GM12878 (cell line): Measurements from ENCODE around the gene PLCG1. TPM values are rescaled to one million over a fixed set of nuclear protein-coding genes. Genes with fewer than 3 reads are reported as not detected.

ENCODE experiments used
- ATAC-seq: fragments of 200-7000 bp; cut with Tn5 transposase; 3 replicates; pipeline ENCODE4 v1.9.1; 2020; ENCODE audit warnings: mild to moderate bottlenecking, moderate library complexity
- BruUV-seq: library from RNA; stranded (reverse); fragments of 400-500 nt; replicated peaks from 2 replicates; lab custom pipeline; 2021; lab: Mats Ljungman, UMichigan
- CTCF ChIA-PET: fragments of 300-600 bp; sonication (Branson Sonifier 250); formaldehyde crosslinking; extraction: SDS; loops from one replicate; lab custom pipeline; 2021; ENCODE audit warnings: inconsistent platforms; lab: Yijun Ruan, JAX
- POLR2A ChIA-PET: fragments of 350-600 bp; formaldehyde crosslinking; extraction: SDS; loops from one replicate; lab custom pipeline; 2021; ENCODE audit warnings: inconsistent platforms; lab: Charles Lee
- RAD21 ChIA-PET: fragments of 300-600 bp; sonication (Branson Sonifier 250); formaldehyde crosslinking; loops from one replicate; lab custom pipeline; 2023; ENCODE audit warnings: antibody characterized with exemption; ENCODE audit not compliant: unreplicated experiment; lab: Charles Lee
- SMC1A ChIA-PET: fragments of 300-600 bp; sonication (Branson Sonifier 250); formaldehyde crosslinking; loops from one replicate; lab custom pipeline; 2023; ENCODE audit not compliant: unreplicated experiment, uncharacterized antibody; lab: Charles Lee
- DNase-seq: peaks from one replicate; pipeline ENCODE4 v3.0.0-alpha.2; 2011; ENCODE audit warnings: low read depth, low spot score
- FAIRE-seq: peaks from 3 replicates; lab custom pipeline; 2011; peaks lifted over from hg19 to GRCh38; lab: Jason Lieb, UNC
- H2AFZ ChIP-seq: 2 replicates; pipeline ENCODE4 v1.6.0; 2011; ENCODE audit warnings: low read depth, low read length, control low read depth; ENCODE audit not compliant: control insufficient read depth
- H3K27ac ChIP-seq: 2 replicates; pipeline ENCODE4 v1.5.1; 2011; ENCODE audit warnings: control low read depth; ENCODE audit not compliant: control insufficient read depth, insufficient read depth
- H3K27me3 ChIP-seq, 2 experiments: replicated peaks in 1 of 2; 2 replicates each; pipeline versions ENCODE4 v1.6.0 to v1.6.1; 2011; ENCODE audit warnings: low read length in 1 of 2; ENCODE audit not compliant: control insufficient read depth in 2 of 2, insufficient read depth in 2 of 2
- H3K36me3 ChIP-seq, 2 experiments: 2 replicates each; pipeline ENCODE4 v1.5.1; 2011; ENCODE audit warnings: low read length in 1 of 2; ENCODE audit not compliant: control insufficient read depth in 2 of 2, insufficient read depth in 2 of 2
- H3K4me1 ChIP-seq: 2 replicates; pipeline ENCODE4 v1.6.1; 2011; ENCODE audit warnings: mild to moderate bottlenecking, low read length, moderate library complexity, mixed read lengths; ENCODE audit not compliant: control insufficient read depth, insufficient read depth
- H3K4me2 ChIP-seq: 2 replicates; pipeline ENCODE4 v1.6.0; 2011; ENCODE audit warnings: control low read depth; ENCODE audit not compliant: control insufficient read depth, insufficient read depth
- H3K4me3 ChIP-seq: fragments of 200-600 bp; sonication (generic); 2 replicates; pipeline ENCODE4 v1.5.1; 2016
- H3K79me2 ChIP-seq: 2 replicates; pipeline ENCODE4 v1.6.0; 2011; ENCODE audit warnings: low read length; ENCODE audit not compliant: control insufficient read depth, insufficient read depth
- H3K9ac ChIP-seq: 2 replicates; pipeline ENCODE4 v1.8.0; 2011; ENCODE audit warnings: low read length, control low read depth, mixed read lengths; ENCODE audit not compliant: control insufficient read depth, insufficient read depth
- H3K9me3 ChIP-seq: replicated peaks from 3 replicates; pipeline ENCODE4 v1.5.1; 2011; ENCODE audit warnings: mild to moderate bottlenecking, low read length; ENCODE audit not compliant: control insufficient read depth, insufficient read depth
- H4K20me1 ChIP-seq: 2 replicates; pipeline ENCODE4 v1.6.0; 2011; ENCODE audit not compliant: control insufficient read depth, insufficient read depth
- CREM ChIP-seq: IDR thresholded peaks from 2 replicates; pipeline ENCODE4 v1.6.1; 2014; ENCODE audit warnings: antibody characterized with exemption, low read depth
- FOXK2 ChIP-seq: fragments of 450-650 bp; IDR thresholded peaks from 2 replicates; pipeline ENCODE4 v1.6.1; 2017; ENCODE audit warnings: mild to moderate bottlenecking, moderate library complexity
- FOXM1 ChIP-seq: IDR thresholded peaks from 2 replicates; pipeline ENCODE4 v1.6.1; 2012; ENCODE audit warnings: low read depth, mild to moderate bottlenecking, inconsistent platforms, low read length, moderate library complexity
- GABPA ChIP-seq: IDR thresholded peaks from 2 replicates; pipeline ENCODE4 v1.6.1; 2014; ENCODE audit warnings: antibody characterized with exemption, low read depth, mild to moderate bottlenecking, inconsistent platforms
- KLF5 ChIP-seq: fragments of 450-650 bp; IDR thresholded peaks from 2 replicates; pipeline ENCODE4 v1.6.1; 2014; ENCODE audit warnings: mild to moderate bottlenecking; ENCODE audit not compliant: partially characterized antibody
- MTA2 ChIP-seq: fragments of 450-650 bp; IDR thresholded peaks from 2 replicates; pipeline ENCODE4 v1.6.1; 2016; ENCODE audit warnings: low read depth, mild to moderate bottlenecking, moderate library complexity
- MXI1 ChIP-seq: fragments of 150-350 bp; IDR thresholded peaks from 2 replicates; pipeline ENCODE4 v1.6.1; 2011; ENCODE audit warnings: low read depth, mild to moderate bottlenecking, inconsistent platforms, low read length, improper control_type of control experiment
- MYC ChIP-seq: IDR thresholded peaks from 2 replicates; pipeline ENCODE4 v1.6.1; 2011; ENCODE audit warnings: mild to moderate bottlenecking, low read length, moderate library complexity, inconsistent platforms; ENCODE audit not compliant: insufficient read depth, insufficient replicate concordance, insufficient read length, severe bottlenecking
- NR2C1 ChIP-seq: fragments of 450-650 bp; IDR thresholded peaks from 2 replicates; pipeline ENCODE4 v1.6.1; 2017; ENCODE audit warnings: antibody characterized with exemption, mild to moderate bottlenecking, moderate library complexity
- POLR2AphosphoS5 ChIP-seq: IDR thresholded peaks from 2 replicates; pipeline ENCODE4 v1.6.1; 2011; ENCODE audit warnings: mild to moderate bottlenecking, low read length, inconsistent platforms
- TAF1 ChIP-seq: IDR thresholded peaks from 2 replicates; pipeline ENCODE4 v1.6.1; 2011; ENCODE audit warnings: mild to moderate bottlenecking, low read depth, low read length, borderline replicate concordance
- ZNF384 ChIP-seq: IDR thresholded peaks from 2 replicates; pipeline ENCODE4 v1.6.1; 2012; ENCODE audit warnings: low read depth, mild to moderate bottlenecking, low read length, improper control_type of control experiment, borderline replicate concordance
- WGBS: methylation state at CpG from one replicate; pipeline ENCODE4 v1.1.6; 2016; ENCODE audit warnings: low lambda C conversion rate; ENCODE audit not compliant: insufficient replicate concordance, insufficient coverage; ENCODE audit errors: missing lambda C conversion rate; 5-methylcytosine and 5-hydroxymethylcytosine counted together
- in situ Hi-C: fragments of 300-500 bp; cut with MboI; formaldehyde crosslinking; loops from 9 replicates; pipeline ENCODE4 v1.14.3; 2018; ENCODE audit warnings: mixed read lengths
- intact Hi-C: fragments of 100-400 bp; cut with micrococcal nuclease; formaldehyde crosslinking; loops from one replicate; pipeline ENCODE4 v1.14.2; 2022; ENCODE audit not compliant: unreplicated experiment
- polyA plus RNA-seq, 11 experiments: library from polyadenylated mRNA; depleted of rRNA in 4 of 11; unstranded in 6 of 11; stranded (reverse) in 5 of 11; fragments of >200 nt; fragmentation: Nextera tagmentation in 4 of 11; fragmentation: Illumina TruSeq in 1 of 11; extraction: Ambion mirVana in 4 of 11; extraction: Trizol in 1 of 11; gene quantifications; 1 replicate in 1 of 11; 2 replicates in 10 of 11; pipeline versions ENCODE4 v1.2.1 to v1.2.3, GENCODE V29; 2011 to 2016; ENCODE audit warnings: inconsistent platforms in 2 of 11, missing spikeins in 2 of 11, low read depth in 1 of 11
- total RNA-seq, 4 experiments: library from RNA; depleted of rRNA in 3 of 4; stranded (reverse); fragments of >200 nt in 3 of 4; fragmentation: Illumina TruSeq in 1 of 4; extraction: Trizol in 1 of 4; gene quantifications; 2 replicates each; pipeline versions ENCODE4 v1.2.1 to v1.2.3, GENCODE V29; 2013 to 2021
- TF ChIP-seq, protein P1 (sequence below): fragments of 450-650 bp; IDR thresholded peaks from 2 replicates; pipeline ENCODE4 v1.6.1; 2017; ENCODE audit warnings: mild to moderate bottlenecking, low read depth, inconsistent platforms; ENCODE audit not compliant: poor library complexity, severe bottlenecking
- TF ChIP-seq, protein P2 (sequence below): fragments of 450-650 bp; IDR thresholded peaks from 2 replicates; pipeline ENCODE4 v1.6.1; 2017; ENCODE audit warnings: antibody characterized with exemption, mild to moderate bottlenecking, moderate library complexity
- TF ChIP-seq, protein P3 (sequence below): fragments of 450-650 bp; IDR thresholded peaks from 2 replicates; pipeline ENCODE4 v1.6.1; 2017; ENCODE audit warnings: low read depth, mild to moderate bottlenecking, moderate library complexity

The PLCG1 gene
- total and polyA plus RNA-seq, 10 of the 15 experiments (the other 5 are each of a cell fraction or from before 2014, with no cell fraction given), result 2.6 to 114 (median 45.3) TPM

DNA sequence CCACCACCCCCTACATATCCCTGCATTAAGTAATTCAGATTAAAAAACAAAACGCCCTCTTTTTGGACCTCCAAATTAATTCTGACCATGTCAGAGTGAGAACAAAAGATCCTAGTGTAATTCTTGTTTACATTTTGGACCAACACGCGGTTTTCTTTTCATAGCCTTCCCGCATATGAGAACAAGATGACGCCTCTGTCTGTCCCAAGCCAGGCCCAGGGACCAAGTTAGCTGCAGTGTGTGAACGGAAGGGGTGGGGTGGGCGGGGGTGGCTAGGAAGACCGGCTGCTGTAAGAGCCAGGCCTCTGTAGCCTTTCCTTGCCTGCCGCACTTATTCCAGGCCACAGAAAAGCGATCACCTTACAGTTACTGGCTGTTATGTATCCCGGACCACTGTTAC, 68.0 kb downstream of the PLCG1 start (continued):
- TF ChIP-seq, protein P1, sequence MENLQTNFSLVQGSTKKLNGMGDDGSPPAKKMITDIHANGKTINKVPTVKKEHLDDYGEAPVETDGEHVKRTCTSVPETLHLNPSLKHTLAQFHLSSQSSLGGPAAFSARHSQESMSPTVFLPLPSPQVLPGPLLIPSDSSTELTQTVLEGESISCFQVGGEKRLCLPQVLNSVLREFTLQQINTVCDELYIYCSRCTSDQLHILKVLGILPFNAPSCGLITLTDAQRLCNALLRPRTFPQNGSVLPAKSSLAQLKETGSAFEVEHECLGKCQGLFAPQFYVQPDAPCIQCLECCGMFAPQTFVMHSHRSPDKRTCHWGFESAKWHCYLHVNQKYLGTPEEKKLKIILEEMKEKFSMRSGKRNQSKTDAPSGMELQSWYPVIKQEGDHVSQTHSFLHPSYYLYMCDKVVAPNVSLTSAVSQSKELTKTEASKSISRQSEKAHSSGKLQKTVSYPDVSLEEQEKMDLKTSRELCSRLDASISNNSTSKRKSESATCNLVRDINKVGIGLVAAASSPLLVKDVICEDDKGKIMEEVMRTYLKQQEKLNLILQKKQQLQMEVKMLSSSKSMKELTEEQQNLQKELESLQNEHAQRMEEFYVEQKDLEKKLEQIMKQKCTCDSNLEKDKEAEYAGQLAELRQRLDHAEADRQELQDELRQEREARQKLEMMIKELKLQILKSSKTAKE, result no peak
- TF ChIP-seq MTA2, result no peak
- TF ChIP-seq KLF5, result no peak
- no peak for TF ChIP-seq POLR2AphosphoS5

DNA sequence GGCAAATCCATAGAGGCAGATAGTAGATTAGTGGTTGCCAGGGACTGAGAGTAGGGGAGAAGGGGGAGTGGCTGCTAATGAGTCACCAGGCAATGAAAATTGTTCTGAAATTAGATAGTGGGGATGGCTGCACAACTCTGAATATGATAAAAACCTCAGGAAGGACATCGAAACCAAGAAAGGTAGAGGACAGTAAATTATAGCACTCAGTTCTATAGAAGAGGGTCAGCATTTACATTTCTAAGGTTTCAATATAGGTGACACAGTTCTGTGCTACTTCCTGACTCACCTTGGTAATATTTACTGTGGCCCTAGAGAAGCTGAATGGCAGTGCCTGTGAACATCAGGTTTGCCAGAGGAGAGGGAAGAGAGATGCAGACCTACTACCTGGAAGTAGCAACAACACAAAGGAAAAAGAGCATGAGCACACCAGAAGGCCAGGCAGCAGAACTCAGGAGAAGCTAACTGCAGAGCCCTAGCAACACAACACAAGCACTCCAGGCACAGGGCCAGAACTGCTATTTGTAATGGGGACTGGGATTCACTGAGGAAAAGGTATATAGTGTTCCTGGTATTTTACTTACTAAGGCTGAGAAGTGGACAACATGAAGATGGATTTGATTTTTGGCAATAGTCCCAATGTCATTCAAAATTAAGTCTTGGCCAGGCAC, 75.9 kb downstream of the PLCG1 start:
- ChIA-PET RAD21 (no interaction called here), CTCF (interaction anchor here (0.9 to 1.2 kb wide), 2 partner anchors 18 to 100 kb away, joined by 3 read pairs; no protein-coding TSS in a partner anchor), POLR2A (no interaction called here), SMC1A (no interaction called here)
- no TSS peak for BruUV-seq
- no peak overlapping the region for H3K9ac ChIP-seq
- no peaks in the 10 kb centered on the region for H3K9me3 ChIP-seq
- no peaks in the 10 kb centered on the region for H3K4me1 ChIP-seq
- in situ Hi-C loops (no loop called here), intact Hi-C loops (no loop called here)
- no peak overlapping the region for H3K4me2 ChIP-seq
- H3K36me3 ChIP-seq, result no peaks in the 10 kb centered on the region
- no peaks in the 10 kb centered on the region for H3K79me2 ChIP-seq
- no peaks in the 10 kb centered on the region for H4K20me1 ChIP-seq
- WGBS, result 94% methylated on average over 1 of the region's 1 CpG
- DNase-seq, result no peak
- no peaks in the 10 kb centered on the region for H3K27me3 ChIP-seq
- H3K4me3 ChIP-seq, result no peak overlapping the region
- no peak for FAIRE-seq
- H3K27ac ChIP-seq, result no peak overlapping the region
- ATAC-seq, result no peak
- no peak overlapping the region for H2AFZ ChIP-seq
- TF ChIP-seq MXI1 (no peak), CREM (no peak), KLF5 (no peak), GABPA (no peak), ZNF384 (no peak), FOXM1 (no peak), MYC (no peak), TAF1 (no peak), FOXK2 (no peak), NR2C1 (no peak)
- TF ChIP-seq, protein P2, sequence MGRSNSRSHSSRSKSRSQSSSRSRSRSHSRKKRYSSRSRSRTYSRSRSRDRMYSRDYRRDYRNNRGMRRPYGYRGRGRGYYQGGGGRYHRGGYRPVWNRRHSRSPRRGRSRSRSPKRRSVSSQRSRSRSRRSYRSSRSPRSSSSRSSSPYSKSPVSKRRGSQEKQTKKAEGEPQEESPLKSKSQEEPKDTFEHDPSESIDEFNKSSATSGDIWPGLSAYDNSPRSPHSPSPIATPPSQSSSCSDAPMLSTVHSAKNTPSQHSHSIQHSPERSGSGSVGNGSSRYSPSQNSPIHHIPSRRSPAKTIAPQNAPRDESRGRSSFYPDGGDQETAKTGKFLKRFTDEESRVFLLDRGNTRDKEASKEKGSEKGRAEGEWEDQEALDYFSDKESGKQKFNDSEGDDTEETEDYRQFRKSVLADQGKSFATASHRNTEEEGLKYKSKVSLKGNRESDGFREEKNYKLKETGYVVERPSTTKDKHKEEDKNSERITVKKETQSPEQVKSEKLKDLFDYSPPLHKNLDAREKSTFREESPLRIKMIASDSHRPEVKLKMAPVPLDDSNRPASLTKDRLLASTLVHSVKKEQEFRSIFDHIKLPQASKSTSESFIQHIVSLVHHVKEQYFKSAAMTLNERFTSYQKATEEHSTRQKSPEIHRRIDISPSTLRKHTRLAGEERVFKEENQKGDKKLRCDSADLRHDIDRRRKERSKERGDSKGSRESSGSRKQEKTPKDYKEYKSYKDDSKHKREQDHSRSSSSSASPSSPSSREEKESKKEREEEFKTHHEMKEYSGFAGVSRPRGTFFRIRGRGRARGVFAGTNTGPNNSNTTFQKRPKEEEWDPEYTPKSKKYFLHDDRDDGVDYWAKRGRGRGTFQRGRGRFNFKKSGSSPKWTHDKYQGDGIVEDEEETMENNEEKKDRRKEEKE, result no peak
- TF ChIP-seq, protein P3, sequence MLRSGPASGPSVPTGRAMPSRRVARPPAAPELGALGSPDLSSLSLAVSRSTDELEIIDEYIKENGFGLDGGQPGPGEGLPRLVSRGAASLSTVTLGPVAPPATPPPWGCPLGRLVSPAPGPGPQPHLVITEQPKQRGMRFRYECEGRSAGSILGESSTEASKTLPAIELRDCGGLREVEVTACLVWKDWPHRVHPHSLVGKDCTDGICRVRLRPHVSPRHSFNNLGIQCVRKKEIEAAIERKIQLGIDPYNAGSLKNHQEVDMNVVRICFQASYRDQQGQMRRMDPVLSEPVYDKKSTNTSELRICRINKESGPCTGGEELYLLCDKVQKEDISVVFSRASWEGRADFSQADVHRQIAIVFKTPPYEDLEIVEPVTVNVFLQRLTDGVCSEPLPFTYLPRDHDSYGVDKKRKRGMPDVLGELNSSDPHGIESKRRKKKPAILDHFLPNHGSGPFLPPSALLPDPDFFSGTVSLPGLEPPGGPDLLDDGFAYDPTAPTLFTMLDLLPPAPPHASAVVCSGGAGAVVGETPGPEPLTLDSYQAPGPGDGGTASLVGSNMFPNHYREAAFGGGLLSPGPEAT, result no peak
